ENCODE data around the gene ARID5B. TPM values are rescaled to one million over a fixed set of nuclear protein-coding genes. Genes with fewer than 3 reads are reported as not detected.
A peak's percentile ranks its signal among the peaks of the same experiment; 100 is the strongest.

Gene ARID5B
- total and polyA plus RNA-seq, 2 donors (not counting 1 experiment from before 2014, with no cell fraction given): 22.4 to 237 TPM

DNA sequence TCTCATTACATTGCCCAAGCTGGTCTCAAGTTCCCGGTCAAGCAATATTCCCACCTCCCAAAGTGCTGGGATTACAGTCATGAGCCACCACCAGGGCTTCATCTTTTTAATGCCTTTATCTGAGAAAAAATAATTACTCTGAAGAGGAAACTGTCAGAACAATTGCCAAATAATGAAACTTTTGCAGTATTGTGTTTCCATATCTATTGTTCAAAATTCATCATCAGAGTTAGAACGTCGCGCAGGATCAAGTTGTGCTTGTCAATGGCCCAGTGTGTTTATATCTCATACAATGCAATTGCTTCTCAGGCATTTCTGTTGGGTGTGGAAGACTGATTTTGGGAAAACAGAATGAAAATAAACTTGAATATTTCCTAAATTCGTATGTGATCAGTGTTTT is 143.1 kb downstream of the ARID5B start:
- peak overlapping the region; percentile 84 for H3K27ac Mint-ChIP-seq
- POLR2A ChIA-PET: interaction anchor here (2.3 kb wide), 1 partner anchor 144 kb away, joined by 9 read pairs; no protein-coding TSS in a partner anchor
- H4K20me1 ChIP-seq (ENCODE audit: control insufficient read depth, insufficient read depth, low read length, poor library complexity, severe bottlenecking): no peaks in the 10 kb centered on the region
- H3K79me2 ChIP-seq (ENCODE audit: control insufficient read depth, insufficient read depth, low read length): peaks cover 97% of the 10 kb centered on the region
- peaks cover 93% of the 10 kb centered on the region for H3K4me1 Mint-ChIP-seq
- no peaks in the 10 kb centered on the region for H3K27me3 Mint-ChIP-seq
- ATAC-seq (ENCODE audit: low read depth) (no peak), DNase-seq (no peak)
- H2AFZ ChIP-seq (ENCODE audit: insufficient read depth, low read depth, low read length, poor library complexity, severe bottlenecking): no peak overlapping the region
- H3K4me2 ChIP-seq (replicated peaks; ENCODE audit: low read depth, low read length, poor library complexity, severe bottlenecking): peak overlapping the region; percentile 70
- peaks cover 92 to 95% of the 10 kb centered on the region in 2 donors for H3K4me1 ChIP-seq (ENCODE audit: control insufficient read depth in 2 of 2, insufficient read depth in 2 of 2, low read length in 2 of 2)
- no peaks in the 10 kb centered on the region for H3K27me3 ChIP-seq (replicated peaks in 1 of 4; ENCODE audit: control extremely low read depth in 1 of 4, control insufficient read depth in 3 of 4, insufficient read depth in 4 of 4, low read length in 3 of 4)
- H3K4me3 Mint-ChIP-seq: peak overlapping the region; percentile 85
- peak overlapping the region; percentile 85 to 92 for H3K27ac ChIP-seq (ENCODE audit: low read length in 2 of 2)
- H3K9me3 Mint-ChIP-seq (ENCODE audit: insufficient read depth): no peaks in the 10 kb centered on the region
- CTCF ChIA-PET: interaction anchor here (0.9 to 14.1 kb wide), 4 partner anchors 10 to 199 kb away, joined by 3 to 184 read pairs (median 56); partner anchors contain the start of gene ARID5B
- H3K9ac ChIP-seq (ENCODE audit: low read length): peak overlapping the region; percentile 30
- 100% methylated on average over 1 of the region's 5 CpGs for WGBS (ENCODE audit: insufficient coverage)
- TF ChIP-seq, protein P1, sequence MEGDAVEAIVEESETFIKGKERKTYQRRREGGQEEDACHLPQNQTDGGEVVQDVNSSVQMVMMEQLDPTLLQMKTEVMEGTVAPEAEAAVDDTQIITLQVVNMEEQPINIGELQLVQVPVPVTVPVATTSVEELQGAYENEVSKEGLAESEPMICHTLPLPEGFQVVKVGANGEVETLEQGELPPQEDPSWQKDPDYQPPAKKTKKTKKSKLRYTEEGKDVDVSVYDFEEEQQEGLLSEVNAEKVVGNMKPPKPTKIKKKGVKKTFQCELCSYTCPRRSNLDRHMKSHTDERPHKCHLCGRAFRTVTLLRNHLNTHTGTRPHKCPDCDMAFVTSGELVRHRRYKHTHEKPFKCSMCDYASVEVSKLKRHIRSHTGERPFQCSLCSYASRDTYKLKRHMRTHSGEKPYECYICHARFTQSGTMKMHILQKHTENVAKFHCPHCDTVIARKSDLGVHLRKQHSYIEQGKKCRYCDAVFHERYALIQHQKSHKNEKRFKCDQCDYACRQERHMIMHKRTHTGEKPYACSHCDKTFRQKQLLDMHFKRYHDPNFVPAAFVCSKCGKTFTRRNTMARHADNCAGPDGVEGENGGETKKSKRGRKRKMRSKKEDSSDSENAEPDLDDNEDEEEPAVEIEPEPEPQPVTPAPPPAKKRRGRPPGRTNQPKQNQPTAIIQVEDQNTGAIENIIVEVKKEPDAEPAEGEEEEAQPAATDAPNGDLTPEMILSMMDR (IDR thresholded peaks at IDR 0.05): no peak
- TF ChIP-seq EZH2 (IDR thresholded peaks at IDR 0.05; ENCODE audit: borderline replicate concordance, insufficient read depth, low read depth, low read length, poor library complexity, severe bottlenecking): no peak
- peaks cover 0 to 10% (median 2%) of the 10 kb centered on the region in 3 donors for H3K9me3 ChIP-seq (ENCODE audit: control extremely low read depth in 1 of 3, control insufficient read depth in 2 of 3, insufficient read depth in 1 of 3, low read length in 2 of 3)
- no peaks in the 10 kb centered on the region for H3K36me3 ChIP-seq (replicated peaks in 1 of 2; ENCODE audit: control extremely low read depth in 1 of 2, control insufficient read depth in 1 of 2, extremely low read depth in 1 of 2, insufficient read depth in 2 of 2, low read length in 1 of 2)
- intact Hi-C loops (cut with micrococcal nuclease): loop anchor here (10.0 kb wide), 2 partner anchors 290 to 760 kb away; no protein-coding TSS in a partner anchor
- peak overlapping the region in 1 of 5 experiments; percentile 60 for H3K4me3 ChIP-seq (ENCODE audit: control extremely low read depth in 1 of 5, extremely low read depth in 1 of 5, insufficient read depth in 1 of 5, low read depth in 2 of 5, low read length in 4 of 5)

Data from B cell (primary cell).